HG03095 (cell line): ENCODE results near the gene CPN1.
"Not testable (repeated sequence)": the region's sequence is repeated elsewhere in the genome, so short reads cannot be mapped to it uniquely, and the experiment has no call there.

Experiments
- ATAC-seq: cut with Tn5 transposase; IDR thresholded peaks from one replicate; pipeline ENCODE4 v1.9.1; 2021; ENCODE audit warnings: moderate library complexity; ENCODE audit not compliant: unreplicated experiment

The CPN1 gene

GRCh38 chr10:100025576-100025975 lies 56.1 kb downstream of the CPN1 start:
- no peak for ATAC-seq

GRCh38 chr10:100024748-100025147 lies 56.9 kb downstream of the CPN1 start:
- ATAC-seq: no peak

- ATAC-seq: no peak
Observed at GRCh38 chr10:100022403-100022802, 59.3 kb downstream of the CPN1 start.

GRCh38 chr10:100021322-100021721 lies 60.3 kb downstream of the CPN1 start:
- no peak for ATAC-seq

GRCh38 chr10:100020886-100021253 lies 60.8 kb downstream of the CPN1 start:
- no peak for ATAC-seq

- peak; percentile 71 for ATAC-seq
Observed at GRCh38 chr10:100020142-100020885, 61.4 kb downstream of the CPN1 start.

- no peak for ATAC-seq
Observed at GRCh38 chr10:100019787-100020141, 61.9 kb downstream of the CPN1 start.

- ATAC-seq: peak; percentile 72
Observed at GRCh38 chr10:100014071-100014762, 67.5 kb downstream of the CPN1 start.

GRCh38 chr10:100013621-100014020 lies 68.0 kb downstream of the CPN1 start:
- ATAC-seq: no peak

GRCh38 chr10:100011906-100012305 lies 69.8 kb downstream of the CPN1 start:
- not testable (repeated sequence) for ATAC-seq

GRCh38 chr10:100009793-100010676 lies 71.6 kb downstream of the CPN1 start, which contains the start of gene DNMBP:
Gene DNMBP (minus strand): TSS chr10:100009947. CDS start chr10:99972124, 37,823 bp downstream.
- peak; percentile 53 for ATAC-seq

GRCh38 chr10:100009283-100009792 lies 72.3 kb downstream of the CPN1 start:
- peak; percentile 43 for ATAC-seq

- ATAC-seq: no peak
Observed at GRCh38 chr10:100008708-100009282, 72.9 kb downstream of the CPN1 start.

- no peak for ATAC-seq
Observed at GRCh38 chr10:100008142-100008522, 73.5 kb downstream of the CPN1 start.

GRCh38 chr10:100007231-100008141 lies 74.2 kb downstream of the CPN1 start:
- no peak for ATAC-seq

GRCh38 chr10:100006243-100006886 lies 75.3 kb downstream of the CPN1 start:
- no peak for ATAC-seq

- no peak for ATAC-seq
Observed at GRCh38 chr10:100004805-100005510, 76.7 kb downstream of the CPN1 start.

- no peak for ATAC-seq
Observed at GRCh38 chr10:100000109-100000644, 81.5 kb downstream of the CPN1 start.
